Choroid plexus epithelial cell (primary cell): ENCODE measurements around the gene MED13.

Experiments
- DNase-seq: peaks from one replicate; pipeline ENCODE4 v3.0.0-alpha.2; 2010; ENCODE audit warnings: low read depth
- H3K4me3 ChIP-seq: 2 replicates; pipeline ENCODE4 v1.5.1; 2011; ENCODE audit warnings: low read depth, mild to moderate bottlenecking, control low read depth, low read length, moderate library complexity
- TF ChIP-seq, protein P1 (sequence below): conservative IDR thresholded peaks from 2 replicates; pipeline ENCODE4 v1.5.1; 2011; ENCODE audit warnings: low read depth, mild to moderate bottlenecking, control low read depth, inconsistent platforms, low read length, moderate library complexity

Gene MED13

DNA sequence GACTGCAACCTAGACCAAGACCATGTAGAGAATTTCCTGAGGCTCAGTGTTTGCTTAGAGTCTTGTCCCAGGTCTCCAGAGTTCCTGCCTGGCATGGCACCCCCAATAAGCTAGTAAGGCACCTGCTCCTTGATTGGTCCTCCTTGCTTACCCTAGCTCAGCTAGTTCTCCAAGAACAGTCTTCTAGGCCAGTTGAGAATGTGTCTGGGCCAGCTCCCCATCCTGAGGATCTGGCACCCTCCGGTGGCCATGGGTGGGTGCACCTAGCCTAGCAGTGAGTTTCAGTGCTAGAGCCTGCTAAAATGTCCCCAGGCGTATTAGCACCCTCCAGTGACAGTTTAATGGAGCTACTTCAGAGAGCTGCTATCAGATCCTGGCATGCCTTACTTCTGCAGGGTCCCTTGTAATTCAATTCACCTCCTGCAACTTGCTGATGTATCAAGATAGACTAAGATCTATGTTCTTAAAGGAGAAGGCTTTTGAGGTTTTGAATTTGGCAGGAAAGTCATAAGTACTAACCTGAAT, 44.4 kb upstream of the MED13 start:
- TF ChIP-seq, protein P1, sequence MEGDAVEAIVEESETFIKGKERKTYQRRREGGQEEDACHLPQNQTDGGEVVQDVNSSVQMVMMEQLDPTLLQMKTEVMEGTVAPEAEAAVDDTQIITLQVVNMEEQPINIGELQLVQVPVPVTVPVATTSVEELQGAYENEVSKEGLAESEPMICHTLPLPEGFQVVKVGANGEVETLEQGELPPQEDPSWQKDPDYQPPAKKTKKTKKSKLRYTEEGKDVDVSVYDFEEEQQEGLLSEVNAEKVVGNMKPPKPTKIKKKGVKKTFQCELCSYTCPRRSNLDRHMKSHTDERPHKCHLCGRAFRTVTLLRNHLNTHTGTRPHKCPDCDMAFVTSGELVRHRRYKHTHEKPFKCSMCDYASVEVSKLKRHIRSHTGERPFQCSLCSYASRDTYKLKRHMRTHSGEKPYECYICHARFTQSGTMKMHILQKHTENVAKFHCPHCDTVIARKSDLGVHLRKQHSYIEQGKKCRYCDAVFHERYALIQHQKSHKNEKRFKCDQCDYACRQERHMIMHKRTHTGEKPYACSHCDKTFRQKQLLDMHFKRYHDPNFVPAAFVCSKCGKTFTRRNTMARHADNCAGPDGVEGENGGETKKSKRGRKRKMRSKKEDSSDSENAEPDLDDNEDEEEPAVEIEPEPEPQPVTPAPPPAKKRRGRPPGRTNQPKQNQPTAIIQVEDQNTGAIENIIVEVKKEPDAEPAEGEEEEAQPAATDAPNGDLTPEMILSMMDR, result peak; percentile 89
- peak; percentile 86 for DNase-seq
- no peak overlapping the region for H3K4me3 ChIP-seq

DNA sequence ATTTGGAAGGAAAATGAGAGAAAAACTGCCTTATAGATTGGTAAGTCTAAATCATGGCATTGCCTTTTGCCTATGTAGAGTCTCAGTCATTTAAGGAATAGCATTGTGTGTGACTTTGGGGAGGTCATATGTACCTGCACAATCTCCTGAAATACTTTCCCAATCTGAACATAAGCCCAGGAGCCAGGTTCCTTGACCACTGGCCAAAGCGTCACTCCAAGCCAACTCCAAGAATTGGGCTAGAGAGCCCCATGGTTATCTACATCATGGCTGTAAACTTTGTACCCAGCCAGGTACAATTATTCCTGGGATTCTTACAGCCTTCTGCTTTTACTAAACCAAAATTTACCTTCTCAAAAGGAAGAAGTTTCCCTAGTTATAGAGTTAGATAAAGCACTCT, 40.8 kb upstream of the MED13 start:
- DNase-seq, result no peak
- no peak overlapping the region for H3K4me3 ChIP-seq
- TF ChIP-seq, protein P1, result no peak

DNA sequence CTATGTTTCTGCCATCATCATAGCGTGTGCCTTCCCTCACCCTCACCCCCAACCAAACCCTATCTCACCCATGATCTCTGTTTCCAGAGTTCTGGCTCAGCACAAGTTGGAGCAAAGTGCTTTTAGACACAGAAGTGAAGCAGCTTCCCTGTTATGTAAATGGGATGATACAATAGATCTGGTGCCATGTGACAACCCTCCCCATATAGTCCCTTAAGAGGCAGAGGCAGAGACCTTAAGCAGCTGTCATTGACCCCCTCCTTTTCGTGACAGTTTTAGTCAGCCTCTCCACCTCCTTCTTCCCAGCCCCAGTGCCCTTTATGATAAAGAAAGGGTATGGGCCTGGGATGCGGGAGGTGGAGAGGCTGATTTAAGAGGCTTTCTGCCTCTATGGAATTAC, 40.3 kb upstream of the MED13 start:
- TF ChIP-seq, protein P1, result no peak
- H3K4me3 ChIP-seq, result no peak overlapping the region
- DNase-seq, result no peak

DNA sequence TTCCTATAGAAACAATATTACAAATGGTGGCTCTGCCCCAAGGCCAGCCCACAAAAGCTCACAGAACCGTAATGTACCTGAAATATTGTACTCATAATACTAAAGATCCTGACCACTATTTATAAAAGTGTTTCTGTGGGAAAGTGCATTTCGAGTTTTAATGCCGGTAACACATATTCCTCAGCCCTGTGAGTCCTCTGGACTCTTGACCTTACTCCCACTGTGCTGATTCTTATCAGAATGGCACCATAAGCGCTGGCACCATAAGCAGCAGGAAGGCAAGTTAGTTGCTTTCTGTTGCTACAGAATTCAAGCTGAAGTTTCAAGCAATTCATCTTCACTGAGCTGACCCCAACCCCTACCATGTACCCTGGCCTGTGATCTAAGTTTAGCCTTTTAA, 36.4 kb upstream of the MED13 start:
- DNase-seq, result no peak
- TF ChIP-seq, protein P1, result no peak
- no peak overlapping the region for H3K4me3 ChIP-seq

DNA sequence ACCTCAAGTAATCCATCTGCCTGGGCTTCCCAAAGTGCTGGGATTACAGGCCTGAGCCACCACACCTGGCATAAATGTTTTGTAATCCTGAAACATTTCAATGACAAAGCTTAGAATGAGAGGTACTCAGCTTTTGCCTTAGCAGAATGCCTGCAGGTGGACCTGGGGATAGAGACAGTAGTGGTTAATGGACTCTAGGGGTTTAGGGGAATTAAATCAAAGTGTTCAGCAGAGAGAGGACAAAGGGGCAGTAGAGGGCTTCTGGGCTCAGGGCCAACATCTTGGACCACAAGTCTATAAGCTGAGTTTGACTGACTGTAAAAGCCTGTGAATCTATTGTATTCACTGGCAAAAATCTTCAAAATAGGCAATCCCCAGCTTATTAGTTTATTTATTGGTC, 36.0 kb upstream of the MED13 start:
- TF ChIP-seq, protein P1, result no peak

DNA sequence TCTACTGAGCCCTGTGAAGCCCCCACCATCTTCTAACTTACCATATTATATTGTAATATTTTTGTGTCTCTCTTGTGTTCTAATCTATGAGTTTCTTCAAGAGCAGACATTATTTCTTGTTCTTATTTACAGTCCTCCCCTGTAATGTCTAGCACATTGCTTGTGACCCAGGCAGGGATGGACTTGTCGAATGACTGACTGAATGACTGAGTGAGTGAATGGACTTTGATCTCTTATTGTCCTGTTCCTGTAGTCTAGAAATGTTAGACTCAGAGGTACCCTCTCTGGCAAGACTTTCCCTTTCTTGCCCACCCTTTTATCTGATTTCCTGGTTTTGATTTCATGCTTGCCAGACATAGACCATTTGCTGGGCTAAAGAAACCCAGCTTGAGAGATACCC, 35.0 kb upstream of the MED13 start:
- TF ChIP-seq, protein P1, result no peak
- DNase-seq, result no peak
- no peak overlapping the region for H3K4me3 ChIP-seq

More for the DNA sequence above, 36.0 kb upstream of the MED13 start:
- no peak overlapping the region for H3K4me3 ChIP-seq
- no peak for DNase-seq

DNA sequence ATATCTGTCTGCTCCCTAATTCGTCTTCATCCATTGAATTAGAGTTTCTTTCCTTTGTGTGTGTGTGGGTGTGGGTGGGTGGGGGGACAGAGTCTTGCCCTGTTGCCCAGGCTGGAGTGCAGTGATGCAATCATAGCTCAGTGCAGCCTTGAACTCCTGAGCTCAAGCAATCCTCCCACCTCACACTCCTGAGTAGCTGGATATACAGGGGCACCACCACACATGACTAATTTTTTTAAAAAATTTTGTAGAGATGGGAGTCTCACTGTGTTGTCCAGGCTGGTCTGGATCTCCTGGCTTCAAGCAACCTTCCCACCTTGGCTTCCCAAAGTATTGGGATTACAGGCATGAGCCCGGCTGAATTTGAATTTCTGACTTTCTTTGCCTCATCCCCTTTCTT, 34.5 kb upstream of the MED13 start:
- DNase-seq, result no peak
- H3K4me3 ChIP-seq, result no peak overlapping the region
- TF ChIP-seq, protein P1, result no peak
